ENCODE data around the gene FOXP1. TPM values are rescaled to one million over a fixed set of nuclear protein-coding genes. Genes with fewer than 3 reads are reported as not detected.

FOXP1 gene
- total and polyA plus RNA-seq, 2 experiments from 2014 or later, result 121 to 132 TPM

DNA sequence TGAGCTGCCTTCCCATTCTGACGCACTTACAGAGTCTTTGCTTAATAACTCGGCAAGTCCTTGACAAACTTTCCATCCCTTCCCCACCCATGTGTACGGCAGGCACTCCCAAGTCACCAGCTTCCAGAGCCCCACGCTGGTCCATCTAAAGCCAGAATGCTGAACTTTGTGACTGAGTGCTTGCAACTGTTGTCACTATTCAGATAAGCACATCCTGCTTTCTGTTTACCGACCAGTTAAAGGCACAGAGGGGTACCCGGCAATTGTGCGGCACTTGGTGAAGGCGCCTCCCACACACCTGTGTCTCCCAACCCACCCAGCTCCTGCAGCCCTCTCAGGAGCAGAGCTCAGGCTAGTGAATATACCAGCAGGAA, 430.6 kb downstream of the FOXP1 start:
- H3K4me1 ChIP-seq (ENCODE audit: low read depth), result peaks cover 31% of the 10 kb centered on the region
- no peak overlapping the region for H3K4me3 ChIP-seq
- TF ChIP-seq, protein P1, sequence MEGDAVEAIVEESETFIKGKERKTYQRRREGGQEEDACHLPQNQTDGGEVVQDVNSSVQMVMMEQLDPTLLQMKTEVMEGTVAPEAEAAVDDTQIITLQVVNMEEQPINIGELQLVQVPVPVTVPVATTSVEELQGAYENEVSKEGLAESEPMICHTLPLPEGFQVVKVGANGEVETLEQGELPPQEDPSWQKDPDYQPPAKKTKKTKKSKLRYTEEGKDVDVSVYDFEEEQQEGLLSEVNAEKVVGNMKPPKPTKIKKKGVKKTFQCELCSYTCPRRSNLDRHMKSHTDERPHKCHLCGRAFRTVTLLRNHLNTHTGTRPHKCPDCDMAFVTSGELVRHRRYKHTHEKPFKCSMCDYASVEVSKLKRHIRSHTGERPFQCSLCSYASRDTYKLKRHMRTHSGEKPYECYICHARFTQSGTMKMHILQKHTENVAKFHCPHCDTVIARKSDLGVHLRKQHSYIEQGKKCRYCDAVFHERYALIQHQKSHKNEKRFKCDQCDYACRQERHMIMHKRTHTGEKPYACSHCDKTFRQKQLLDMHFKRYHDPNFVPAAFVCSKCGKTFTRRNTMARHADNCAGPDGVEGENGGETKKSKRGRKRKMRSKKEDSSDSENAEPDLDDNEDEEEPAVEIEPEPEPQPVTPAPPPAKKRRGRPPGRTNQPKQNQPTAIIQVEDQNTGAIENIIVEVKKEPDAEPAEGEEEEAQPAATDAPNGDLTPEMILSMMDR (IDR thresholded peaks at IDR 0.05; ENCODE audit: low read depth, low read length), result no peak
- DNase-seq (ENCODE audit: low read depth in 1 of 2, low spot score in 1 of 2), result no peak
- no peaks in the 10 kb centered on the region for H3K36me3 ChIP-seq
- no peak overlapping the region for H3K27ac ChIP-seq
- no peaks in the 10 kb centered on the region for H3K9me3 ChIP-seq (ENCODE audit: low read depth)
- no peaks in the 10 kb centered on the region for H3K27me3 ChIP-seq

DNA sequence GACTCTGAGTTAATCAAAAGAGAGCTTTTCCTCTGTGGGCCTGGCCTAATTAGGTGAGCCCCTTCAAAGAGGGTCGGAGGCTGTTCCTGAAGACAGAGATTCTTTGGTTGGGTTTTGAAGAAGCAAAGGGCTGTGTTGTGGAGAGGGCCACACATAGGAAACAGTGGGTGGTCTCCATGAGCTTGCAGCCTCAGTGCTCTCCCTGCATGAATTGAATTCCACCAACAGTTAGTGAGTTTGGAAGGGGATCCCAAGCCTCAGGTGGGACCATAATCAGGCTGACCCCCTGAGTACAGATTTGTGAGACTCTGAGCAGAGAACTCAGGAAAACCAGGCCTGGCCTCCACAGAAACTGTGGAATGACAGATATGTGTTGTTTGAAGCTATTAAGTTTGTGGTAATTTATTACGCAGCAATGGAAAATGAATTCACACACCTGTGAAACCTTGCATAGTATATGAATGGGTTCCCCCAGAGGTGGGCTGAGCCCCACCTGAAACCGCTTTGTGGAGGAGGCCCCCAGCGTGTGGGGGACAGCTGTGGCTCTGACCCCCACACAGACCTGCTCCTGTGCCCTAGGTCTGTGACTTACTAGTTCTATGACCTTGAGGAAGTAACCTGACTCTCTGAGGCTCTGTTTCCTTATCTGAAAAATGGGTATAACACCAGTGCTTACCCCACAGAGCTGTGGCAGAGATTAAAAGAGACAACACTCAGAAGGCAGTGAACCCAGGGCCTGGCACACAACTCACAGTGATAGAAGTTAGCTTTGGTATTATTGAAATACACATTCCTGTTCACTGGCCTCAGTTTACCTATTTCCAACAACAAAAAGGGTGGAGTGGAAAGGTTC, 431.3 kb downstream of the FOXP1 start:
- peaks cover 31% of the 10 kb centered on the region for H3K4me1 ChIP-seq (ENCODE audit: low read depth)
- no peak overlapping the region for H3K4me3 ChIP-seq
- TF ChIP-seq, protein P1 (IDR thresholded peaks at IDR 0.05; ENCODE audit: low read depth, low read length), result no peak
- no peaks in the 10 kb centered on the region for H3K9me3 ChIP-seq (ENCODE audit: low read depth)
- H3K27ac ChIP-seq, result no peak overlapping the region
- no peak for DNase-seq (ENCODE audit: low read depth in 1 of 2, low spot score in 1 of 2)
- H3K27me3 ChIP-seq, result no peaks in the 10 kb centered on the region
- H3K36me3 ChIP-seq, result no peaks in the 10 kb centered on the region

- Histone ChIP-seq H3K27ac (no peak overlapping the region), H3K9me3 (ENCODE audit: low read depth) (no peaks in the 10 kb centered on the region), H3K4me3 (no peak overlapping the region), H3K27me3 (no peaks in the 10 kb centered on the region), H3K4me1 (ENCODE audit: low read depth) (peaks cover 23% of the 10 kb centered on the region), H3K36me3 (no peaks in the 10 kb centered on the region)
- TF ChIP-seq, protein P1 (IDR thresholded peaks at IDR 0.05; ENCODE audit: low read depth, low read length), result no peak
- no peak for DNase-seq (ENCODE audit: low read depth in 1 of 2, low spot score in 1 of 2)
Observed at GRCh38 chr3:71149959-71150954, 433.3 kb downstream of the FOXP1 start.

- Histone ChIP-seq H3K27ac (peak overlapping the region; percentile 61), H3K9me3 (ENCODE audit: low read depth) (no peaks in the 10 kb centered on the region), H3K27me3 (no peaks in the 10 kb centered on the region), H3K4me3 (no peak overlapping the region), H3K4me1 (ENCODE audit: low read depth) (peaks cover 23% of the 10 kb centered on the region), H3K36me3 (no peaks in the 10 kb centered on the region)
- no peak for DNase-seq (ENCODE audit: low read depth in 1 of 2, low spot score in 1 of 2)
- TF ChIP-seq, protein P1 (IDR thresholded peaks at IDR 0.05; ENCODE audit: low read depth, low read length), result no peak
Observed at GRCh38 chr3:71148455-71149060, 435.0 kb downstream of the FOXP1 start.

DNA sequence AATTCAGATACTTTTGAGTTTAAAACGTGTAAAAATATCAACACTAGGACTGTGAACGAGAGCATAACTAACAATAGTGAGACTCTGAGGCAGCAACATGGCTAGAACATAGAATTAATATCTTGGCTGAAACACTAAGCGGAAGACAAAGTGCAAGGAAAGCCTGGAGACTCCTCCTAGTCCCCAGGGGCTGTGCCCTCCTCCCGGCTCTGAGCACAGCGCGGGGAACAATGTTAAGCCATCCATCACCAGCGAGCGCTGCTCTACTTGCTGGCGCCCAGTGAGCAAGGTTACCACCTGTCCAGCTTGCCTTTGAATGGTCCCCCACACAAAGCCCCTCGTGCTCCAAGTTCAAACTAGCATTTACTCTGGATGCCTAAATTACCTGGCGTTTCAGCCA, 436.9 kb downstream of the FOXP1 start:
- H3K27me3 ChIP-seq, result no peaks in the 10 kb centered on the region
- no peak overlapping the region for H3K4me3 ChIP-seq
- no peak for DNase-seq (ENCODE audit: low read depth in 1 of 2, low spot score in 1 of 2)
- no peaks in the 10 kb centered on the region for H3K36me3 ChIP-seq
- no peak overlapping the region for H3K27ac ChIP-seq
- TF ChIP-seq, protein P1 (IDR thresholded peaks at IDR 0.05; ENCODE audit: low read depth, low read length), result no peak
- H3K9me3 ChIP-seq (ENCODE audit: low read depth), result no peaks in the 10 kb centered on the region
- H3K4me1 ChIP-seq (ENCODE audit: low read depth), result peaks cover 20% of the 10 kb centered on the region

All from cardiac muscle cell (in vitro differentiated cells and primary cell).